NCI-H460 (cell line): Measurements from ENCODE around the gene GOLGA6L10. TPM values are rescaled to one million over a fixed set of nuclear protein-coding genes. Genes with fewer than 3 reads are reported as not detected.
"Not testable (repeated sequence)": the region's sequence is repeated elsewhere in the genome, so short reads cannot be mapped to it uniquely, and the experiment has no call there.

Source experiments
- DNase-seq: peaks from one replicate; pipeline ENCODE4 v3.0.0-alpha.2; 2016; ENCODE audit warnings: low read depth; ENCODE audit errors: extremely low read depth
- total RNA-seq: library from RNA; depleted of rRNA; stranded (reverse); fragments of >200 nt; shearing (Covaris generic); gene quantifications from 2 replicates; pipeline ENCODE4 v1.2.3, GENCODE V29; 2014

The GOLGA6L10 gene
- total RNA-seq, 1 experiment from 2014 or later: 2.2 TPM

DNA sequence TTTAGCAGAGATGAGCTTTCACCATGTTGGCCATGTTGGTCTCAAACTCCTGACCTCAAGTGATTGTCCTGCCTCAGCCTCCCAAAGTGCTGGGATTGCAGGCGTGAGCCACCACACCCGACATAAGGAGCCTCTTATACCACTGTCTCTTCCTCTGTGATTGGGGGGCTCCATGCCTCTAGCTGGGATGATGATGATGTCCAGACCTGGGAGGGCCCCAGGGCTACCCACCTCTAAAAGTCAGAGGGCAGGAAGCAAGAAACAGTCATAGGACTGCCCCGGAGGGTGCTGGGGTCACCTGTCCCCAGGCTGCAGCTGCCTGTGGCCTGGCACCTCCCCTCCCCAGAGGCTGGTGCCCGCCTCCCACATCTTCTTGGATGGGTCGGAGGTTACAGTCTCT is 5.4 kb downstream of the GOLGA6L10 start:
- DNase-seq: not testable (repeated sequence)

DNA sequence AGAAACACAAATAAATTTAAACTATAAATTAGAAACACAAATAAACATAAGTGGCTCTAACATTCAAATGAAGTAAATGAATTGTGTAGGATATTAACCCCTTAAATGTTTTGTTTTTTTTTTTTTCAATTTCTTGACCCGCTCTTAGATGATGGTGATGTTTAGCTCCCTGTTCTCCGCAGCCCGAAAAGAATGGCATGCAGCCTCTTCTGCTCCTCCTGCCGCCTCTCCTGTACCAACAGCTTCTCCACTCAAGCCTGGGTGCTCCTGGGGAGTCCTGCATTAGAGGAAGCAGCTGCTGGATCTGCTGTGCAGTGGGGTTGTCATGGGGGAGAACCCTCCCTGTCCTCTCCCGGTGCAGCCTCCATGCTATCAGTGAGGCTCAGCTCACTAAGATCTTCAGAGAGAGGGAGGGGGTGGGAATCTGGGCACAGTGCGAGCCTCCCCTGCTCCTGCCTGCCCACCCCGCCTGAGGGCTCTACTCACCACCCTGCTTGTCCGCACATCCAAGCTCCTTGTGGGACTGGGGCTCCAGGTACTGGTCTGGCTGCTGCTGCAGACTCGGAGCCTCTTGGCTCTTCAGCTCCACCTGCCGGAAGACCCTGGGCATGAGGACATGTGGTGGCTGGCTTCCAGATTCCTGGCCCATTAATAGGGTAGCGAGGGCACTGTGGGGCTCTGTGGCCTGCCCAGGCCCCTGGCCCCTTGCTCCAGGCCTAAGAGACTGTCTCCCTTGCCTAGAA is 6.5 kb downstream of the GOLGA6L10 start:
- DNase-seq: not testable (repeated sequence)

DNA sequence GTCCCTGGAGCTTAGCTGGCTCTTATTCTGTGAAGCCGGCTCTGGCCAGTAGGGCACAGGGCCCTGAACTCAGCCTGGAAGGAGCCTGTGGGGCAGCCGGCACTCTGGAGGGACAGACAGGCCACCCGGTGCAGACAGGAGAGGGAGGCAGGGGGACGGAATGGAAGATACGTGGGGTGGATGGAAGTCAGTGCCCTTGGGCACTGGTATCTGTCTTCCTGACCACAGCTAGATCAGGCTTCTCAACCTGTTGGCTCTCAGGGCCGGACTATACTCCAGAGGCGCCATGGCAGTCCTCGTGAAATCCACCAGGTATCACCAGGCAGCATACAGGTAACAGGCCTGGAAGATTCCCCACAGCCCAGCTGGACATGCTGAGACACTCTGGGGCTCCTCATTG is 10.7 kb downstream of the GOLGA6L10 start:
- DNase-seq: not testable (repeated sequence)

DNA sequence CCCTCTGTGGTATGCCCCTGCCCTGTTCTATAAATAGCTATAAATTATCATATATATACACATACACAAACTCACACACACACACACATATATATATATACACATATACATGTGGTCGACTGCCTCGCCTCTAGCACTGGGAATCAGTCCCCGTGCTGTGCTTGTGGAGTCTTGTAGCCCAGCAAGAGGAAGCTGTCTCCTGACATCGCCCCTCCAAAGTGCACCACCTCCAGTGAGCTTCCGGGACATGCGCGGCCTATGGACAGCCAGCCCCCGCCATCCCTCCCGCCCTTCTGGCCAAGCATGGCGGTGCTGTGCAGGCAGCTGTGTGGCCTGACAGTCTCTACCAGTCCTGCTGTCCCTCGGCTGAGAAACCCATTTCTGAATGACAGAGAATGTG is 11.2 kb downstream of the GOLGA6L10 start:
- not testable (repeated sequence) for DNase-seq

DNA sequence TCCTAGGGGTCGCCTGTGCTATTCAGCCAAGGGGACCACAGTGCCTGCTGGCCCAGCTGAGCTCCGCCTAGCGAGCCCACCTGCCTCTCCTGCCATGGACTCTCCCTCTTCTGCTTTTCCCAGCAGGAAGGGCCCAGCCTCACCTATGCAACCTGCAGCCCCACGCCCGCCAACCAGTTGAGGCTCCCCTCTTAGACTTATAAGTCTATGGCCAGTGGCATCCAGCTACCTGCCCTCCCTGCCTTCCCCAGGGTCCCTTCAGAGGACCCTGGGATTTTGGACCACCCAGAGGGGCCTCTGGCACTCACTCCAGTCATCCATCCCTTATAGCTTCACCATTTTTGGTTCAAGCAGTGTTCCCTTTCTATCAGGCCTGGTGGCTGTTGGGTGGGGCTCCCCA is 12.2 kb downstream of the GOLGA6L10 start:
- not testable (repeated sequence) for DNase-seq

DNA sequence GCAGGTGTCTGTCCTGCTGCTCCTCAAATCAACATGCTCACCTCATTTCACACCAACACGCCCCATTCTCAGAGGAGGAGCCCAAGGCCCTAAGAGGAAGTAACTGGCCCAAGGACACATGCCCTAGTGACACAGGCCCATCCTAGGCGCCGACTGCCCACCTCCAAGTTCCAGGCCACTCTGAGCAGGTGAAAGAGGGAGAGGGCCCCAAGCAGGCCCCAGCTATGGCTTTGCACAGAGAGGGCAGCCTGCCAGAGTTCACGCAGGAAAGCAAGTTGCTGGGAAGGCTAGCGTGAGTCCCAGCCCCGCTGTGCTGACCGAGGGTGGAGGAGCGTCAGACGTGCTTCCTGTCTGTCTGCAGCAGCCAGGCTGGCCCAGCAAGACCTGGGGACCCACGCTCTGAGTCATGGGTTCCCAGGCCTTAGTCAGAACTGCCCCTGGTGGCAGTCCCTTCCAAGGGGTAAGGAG is 13.1 kb downstream of the GOLGA6L10 start:
- DNase-seq: not testable (repeated sequence)

DNA sequence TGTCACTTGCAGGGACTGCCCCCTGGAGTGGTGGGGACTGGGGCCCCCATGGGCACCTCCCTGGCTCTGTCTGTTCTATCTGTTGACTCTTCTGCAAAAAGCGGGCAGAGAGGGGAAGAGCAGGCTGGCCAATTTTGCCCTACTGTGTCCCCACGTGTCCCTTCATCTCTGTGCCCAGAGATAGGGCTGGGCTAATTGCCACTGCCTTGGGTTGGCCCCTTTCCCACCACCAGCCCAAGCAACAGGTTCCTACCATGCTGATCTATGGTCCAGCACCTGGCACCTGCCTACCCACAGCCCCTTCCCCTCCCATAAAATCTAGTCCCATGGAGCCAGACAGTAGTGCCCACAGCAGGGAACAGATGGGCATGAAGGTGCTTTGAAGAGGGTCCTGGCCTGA is 14.3 kb downstream of the GOLGA6L10 start:
- not testable (repeated sequence) for DNase-seq

DNA sequence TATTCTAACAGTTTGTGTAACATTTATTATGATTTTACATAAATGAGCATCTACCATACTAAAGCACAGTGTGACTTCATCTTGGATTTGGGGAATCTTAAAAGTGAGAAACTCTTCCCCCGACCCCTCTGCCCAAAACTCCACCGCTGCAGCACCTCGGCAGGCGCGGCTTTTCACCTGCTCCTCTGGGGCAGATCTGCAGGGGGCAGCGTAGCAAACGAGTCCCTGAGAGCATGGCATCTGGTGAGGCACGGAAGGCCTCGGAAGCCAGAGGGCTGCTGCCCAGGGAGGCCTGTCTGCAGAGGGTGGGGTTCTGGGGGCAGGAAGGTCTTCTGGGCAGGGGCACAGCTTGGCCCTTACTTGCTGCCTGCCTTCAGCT is 14.7 kb downstream of the GOLGA6L10 start:
- not testable (repeated sequence) for DNase-seq

DNA sequence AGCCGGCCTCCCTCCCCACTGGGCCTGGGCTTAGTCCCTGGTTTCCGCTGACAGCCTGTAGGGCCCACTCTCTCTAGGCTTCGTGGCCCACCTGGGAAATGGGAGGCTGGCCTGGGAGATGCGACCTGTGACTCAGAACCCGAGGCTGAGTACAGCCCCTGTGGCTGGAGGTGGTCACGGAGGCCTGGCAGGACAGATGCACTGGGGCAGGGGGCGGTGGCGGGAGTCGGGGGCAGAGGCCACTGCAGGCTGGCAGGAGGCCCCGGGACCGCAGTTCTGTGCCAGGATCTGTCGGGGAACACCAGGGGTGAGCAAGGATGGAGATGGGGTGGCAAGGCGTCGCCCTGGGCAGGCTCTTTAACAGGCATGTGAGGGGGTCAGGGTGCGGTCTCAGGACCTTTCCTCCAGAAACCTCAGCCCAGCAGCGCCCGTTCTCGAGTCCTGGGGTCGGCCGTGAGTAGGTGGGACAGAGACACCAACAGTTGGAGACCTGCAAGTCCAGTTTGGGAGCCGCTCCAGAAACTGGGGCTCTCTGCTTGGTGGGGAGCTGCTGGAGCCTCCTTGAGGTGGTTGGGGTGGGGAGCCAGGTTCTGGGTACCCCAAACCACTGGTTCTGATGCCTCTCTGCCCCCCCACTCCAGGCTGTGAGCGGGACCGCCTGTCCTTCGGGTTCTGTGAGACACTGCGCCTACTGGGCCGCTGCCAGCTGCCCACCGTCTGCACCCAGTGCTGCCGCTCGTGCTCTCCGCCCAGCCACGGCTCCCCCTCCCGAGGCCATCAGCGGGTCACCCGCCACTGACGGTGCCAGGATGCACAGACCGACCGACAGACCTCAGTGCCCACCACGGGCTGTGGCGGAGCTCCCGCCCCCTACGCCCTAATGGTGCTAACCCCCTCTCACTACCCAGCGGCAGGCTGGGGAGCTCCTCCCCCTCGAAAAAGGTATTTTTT is 15.4 kb downstream of the GOLGA6L10 start:
- not testable (repeated sequence) for DNase-seq

DNA sequence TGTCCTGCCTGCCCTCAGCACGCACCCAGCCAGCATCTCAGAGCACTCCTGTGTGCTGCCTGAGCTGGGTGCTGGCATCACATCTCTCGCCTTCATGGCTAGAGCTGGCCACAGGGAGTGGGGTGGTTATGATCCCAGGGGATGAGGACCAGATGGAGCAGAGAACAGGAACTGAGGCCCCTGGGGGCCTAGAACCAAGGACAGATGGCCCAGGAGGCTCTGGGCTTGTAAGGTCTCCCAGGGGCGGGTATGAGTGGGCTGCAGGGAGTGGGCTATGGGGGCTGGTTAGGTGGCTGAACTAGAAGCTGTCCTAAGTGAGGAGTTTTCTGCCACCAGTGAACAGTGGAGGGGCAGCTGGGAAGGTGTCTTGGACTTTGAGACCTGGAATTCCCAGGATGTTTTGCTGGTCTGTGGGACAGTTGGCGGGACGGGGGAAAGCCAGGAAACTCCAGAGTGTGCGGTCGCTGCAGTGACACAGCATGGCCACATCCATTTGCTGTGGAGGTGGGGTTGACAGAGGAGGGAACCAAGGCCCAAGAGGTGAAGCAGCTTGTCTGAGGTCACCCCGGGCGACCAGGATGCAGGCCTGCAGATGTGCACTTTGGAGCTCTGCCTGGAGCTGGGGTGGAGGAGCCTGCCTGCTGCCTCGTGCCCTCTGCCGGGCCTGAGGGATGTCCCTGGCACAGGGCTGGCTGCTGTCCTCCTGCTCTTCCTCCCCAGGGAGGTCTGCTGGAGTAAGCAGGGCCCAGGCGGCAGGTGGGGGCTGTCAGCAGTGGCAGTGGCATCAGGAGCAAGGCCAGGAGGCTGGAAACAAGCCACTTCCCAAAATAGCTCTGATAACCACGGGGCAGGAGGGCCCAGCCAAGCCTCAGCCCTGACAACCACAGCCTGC is 16.3 kb downstream of the GOLGA6L10 start:
- not testable (repeated sequence) for DNase-seq

DNA sequence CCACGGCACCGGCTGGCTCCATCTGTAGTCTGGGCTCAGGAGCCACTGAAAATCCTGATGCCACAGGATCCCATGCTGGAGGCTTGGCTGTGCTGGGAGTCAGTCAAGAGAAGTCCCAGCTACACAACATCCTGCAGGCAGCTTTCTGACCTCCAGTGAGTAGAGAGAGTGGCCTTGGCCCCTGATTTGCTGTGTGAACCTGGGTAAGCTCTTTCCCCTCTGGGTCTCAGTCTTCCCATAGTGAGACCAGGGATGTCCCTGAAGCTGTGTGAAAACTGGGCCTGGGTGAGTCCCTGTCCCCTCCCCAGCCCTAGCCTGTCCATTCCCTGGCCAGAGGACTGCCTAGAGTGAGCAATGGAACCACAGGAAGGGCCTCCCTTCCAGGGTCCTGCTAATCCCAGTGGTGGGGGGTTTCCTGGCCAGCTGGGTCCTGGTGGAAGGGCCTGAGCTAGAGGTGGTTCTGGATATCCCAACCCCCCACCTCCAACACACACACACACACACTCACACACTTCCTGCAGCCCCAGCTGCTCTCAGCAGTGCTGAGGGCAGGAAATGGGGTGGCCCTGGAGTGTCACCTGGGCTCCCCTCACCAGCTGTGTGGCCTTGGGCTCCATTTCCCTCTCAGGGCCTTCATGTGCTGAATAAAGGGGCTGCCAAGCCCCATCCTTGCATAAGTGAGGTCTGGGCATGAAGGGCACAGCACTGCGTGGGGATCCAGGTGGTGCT is 17.5 kb downstream of the GOLGA6L10 start:
- not testable (repeated sequence) for DNase-seq

DNA sequence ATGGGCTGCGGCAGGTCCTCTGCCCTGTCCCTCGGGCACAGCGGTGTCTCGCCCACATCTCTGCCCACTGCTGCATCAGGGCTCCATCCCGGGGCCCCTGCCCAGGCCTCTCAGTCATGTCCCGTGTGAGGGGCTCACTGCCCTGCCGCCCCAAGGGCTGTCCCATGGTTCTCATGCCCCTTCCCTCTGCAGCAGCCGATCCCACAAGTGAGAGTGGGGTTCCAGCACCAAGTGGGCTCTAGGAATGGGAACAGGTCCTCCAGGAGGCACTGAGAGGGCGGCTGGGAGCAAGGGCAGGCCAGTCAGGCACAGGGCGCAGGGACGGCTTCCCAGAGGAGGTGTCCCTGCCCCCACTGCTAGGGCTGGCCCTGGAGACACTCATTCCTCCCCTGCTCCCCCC is 18.4 kb downstream of the GOLGA6L10 start:
- not testable (repeated sequence) for DNase-seq

DNA sequence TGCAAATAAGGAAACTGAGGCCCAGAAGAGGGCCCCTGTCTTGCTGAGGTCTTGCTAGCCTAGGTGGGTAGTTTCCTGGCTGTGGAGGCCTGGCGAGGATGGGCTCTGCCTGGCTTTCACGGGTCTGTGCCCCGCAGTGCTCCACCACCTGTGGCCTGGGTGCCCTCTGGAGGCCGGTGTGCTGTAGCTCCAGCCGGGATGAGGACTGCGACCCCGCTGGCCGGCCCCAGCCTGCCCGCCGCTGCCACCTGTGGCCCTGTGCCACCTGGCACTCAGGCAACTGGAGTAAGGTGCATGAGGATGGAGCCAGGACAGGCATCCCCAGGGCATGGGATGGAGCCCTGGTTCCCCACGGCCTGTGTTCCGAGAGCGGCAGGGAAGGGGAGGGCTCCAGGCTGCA is 20.2 kb downstream of the GOLGA6L10 start:
- DNase-seq: not testable (repeated sequence)

DNA sequence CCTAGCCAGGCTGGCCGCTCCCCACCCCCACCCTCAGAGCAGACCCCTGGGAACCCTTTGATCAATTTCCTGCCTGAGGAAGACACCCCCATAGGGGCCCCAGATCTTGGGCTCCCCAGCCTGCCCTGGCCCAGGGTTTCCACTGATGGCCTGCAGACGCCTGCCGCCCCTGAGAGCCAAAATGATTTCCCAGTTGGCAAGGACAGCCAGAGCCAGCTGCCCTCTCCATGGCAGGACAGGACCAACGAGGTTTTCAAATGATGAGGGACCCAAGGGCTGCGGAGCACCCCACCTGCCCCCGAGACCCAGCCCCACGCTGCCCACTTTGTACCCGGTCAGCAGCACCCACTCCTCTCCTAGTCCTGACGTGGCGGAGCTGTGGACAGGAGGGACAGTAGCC is 21.9 kb downstream of the GOLGA6L10 start:
- not testable (repeated sequence) for DNase-seq

DNA sequence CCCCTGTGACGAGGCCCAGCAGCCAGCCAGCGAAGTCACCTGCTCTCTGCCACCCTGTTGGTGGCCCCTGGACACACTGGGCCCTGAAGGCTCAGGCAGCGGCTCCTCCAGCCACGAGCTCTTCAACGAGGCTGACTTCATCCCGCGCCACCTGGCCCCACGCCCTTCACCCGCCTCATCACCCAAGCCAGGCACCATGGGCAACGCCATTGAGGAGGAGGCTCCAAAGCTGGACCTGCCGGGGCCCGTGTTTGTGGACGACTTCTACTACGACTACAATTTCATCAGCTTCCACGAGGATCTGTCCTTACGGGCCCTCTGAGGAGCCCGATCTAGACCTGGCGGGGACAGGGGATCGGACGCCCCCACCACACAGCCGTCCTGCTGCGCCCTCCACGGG is 22.4 kb downstream of the GOLGA6L10 start:
- DNase-seq: not testable (repeated sequence)

DNA sequence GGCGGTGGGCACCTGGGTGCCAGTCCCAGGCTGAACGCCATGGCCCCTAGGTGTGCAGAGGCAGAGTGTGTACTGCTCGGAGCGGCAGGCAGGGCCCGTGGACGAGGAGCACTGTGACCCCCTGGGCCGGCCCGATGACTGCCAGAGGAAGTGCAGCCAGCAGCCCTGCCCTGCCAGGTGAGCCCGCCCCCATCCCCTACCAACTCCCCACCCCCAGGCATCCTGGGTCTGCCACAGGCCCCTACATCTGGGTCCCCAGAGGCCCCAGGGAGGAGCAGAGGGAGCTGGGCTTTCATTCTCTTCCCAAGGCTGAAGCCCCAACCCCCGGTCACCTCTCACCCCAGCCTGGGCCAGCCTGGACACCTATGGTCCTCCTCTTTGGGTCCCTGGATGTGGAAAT is 23.6 kb downstream of the GOLGA6L10 start:
- not testable (repeated sequence) for DNase-seq

DNA sequence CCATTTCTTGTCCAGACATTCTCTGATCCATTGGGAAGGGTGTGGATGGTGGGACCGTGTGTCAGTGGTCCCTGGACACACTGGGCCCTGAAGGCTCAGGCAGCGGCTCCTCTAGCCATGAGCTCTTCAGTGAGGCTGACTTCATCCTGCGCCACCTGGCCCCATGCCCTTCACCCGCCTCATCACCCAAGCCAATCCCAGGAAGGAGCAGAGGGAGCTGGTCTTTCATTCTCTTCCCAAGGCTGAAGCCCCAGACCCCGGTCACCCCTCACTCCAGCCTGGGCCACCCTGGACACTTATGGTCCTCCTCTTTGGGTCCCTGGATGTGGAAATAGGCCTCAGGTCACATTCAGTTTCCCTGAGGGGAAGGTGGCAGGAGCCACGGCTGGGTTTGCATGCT is 24.4 kb downstream of the GOLGA6L10 start:
- not testable (repeated sequence) for DNase-seq

DNA sequence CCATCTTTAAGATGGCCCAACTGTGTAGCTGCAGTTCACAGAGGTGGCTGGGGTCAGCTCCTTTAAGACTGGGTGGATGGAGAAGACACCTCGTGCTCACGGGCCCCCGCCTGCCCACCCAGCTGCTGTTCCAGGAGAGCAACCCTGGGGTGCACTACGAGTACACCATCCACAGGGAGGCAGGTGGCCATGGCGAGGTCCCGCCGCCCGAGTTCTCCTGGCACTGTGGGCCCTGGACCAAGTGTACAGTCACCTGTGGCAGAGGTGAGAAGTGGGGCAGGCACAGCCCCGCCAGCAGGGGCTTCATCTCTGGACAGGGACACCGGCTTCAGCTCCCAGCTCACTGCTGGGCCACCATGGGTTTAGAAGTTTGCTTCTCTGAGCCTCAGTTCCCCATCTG is 26.8 kb downstream of the GOLGA6L10 start:
- not testable (repeated sequence) for DNase-seq

DNA sequence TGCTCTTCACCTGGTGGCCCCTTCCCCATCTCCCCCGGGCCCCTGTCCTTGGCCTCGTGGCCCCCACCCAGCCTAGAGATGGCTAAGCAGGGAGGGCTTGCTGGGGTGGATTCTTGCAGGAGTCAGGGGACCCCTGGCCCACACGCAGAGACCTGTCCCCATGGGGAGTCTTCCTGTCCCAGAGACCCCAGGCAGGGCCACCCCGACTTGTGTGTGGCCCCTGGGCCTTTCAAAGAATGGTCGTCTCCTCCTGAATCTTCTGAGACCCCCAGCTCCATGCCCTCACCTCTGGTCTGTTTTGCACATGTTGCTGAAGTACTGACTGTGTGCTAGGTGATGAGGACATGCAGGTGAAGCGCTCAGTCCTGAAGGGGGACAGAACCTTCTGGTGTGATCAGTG is 28.4 kb downstream of the GOLGA6L10 start:
- not testable (repeated sequence) for DNase-seq
